GM18507 (cell line): ENCODE data around the gene POU2AF3.
"Not testable (repeated sequence)": the region's sequence is repeated elsewhere in the genome, so short reads cannot be mapped to it uniquely, and the experiment has no call there.

Experiments
- DNase-seq: peaks from one replicate; pipeline ENCODE4 v3.0.0; 2011; ENCODE audit warnings: low read depth; ENCODE audit not compliant: insufficient read length; ENCODE audit errors: extremely low spot score
- FAIRE-seq: peaks from 2 replicates; lab custom pipeline; 2011; peaks lifted over from hg19 to GRCh38; lab: Jason Lieb, UNC

The POU2AF3 gene, protein sequence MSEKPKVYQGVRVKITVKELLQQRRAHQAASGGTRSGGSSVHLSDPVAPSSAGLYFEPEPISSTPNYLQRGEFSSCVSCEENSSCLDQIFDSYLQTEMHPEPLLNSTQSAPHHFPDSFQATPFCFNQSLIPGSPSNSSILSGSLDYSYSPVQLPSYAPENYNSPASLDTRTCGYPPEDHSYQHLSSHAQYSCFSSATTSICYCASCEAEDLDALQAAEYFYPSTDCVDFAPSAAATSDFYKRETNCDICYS

DNA sequence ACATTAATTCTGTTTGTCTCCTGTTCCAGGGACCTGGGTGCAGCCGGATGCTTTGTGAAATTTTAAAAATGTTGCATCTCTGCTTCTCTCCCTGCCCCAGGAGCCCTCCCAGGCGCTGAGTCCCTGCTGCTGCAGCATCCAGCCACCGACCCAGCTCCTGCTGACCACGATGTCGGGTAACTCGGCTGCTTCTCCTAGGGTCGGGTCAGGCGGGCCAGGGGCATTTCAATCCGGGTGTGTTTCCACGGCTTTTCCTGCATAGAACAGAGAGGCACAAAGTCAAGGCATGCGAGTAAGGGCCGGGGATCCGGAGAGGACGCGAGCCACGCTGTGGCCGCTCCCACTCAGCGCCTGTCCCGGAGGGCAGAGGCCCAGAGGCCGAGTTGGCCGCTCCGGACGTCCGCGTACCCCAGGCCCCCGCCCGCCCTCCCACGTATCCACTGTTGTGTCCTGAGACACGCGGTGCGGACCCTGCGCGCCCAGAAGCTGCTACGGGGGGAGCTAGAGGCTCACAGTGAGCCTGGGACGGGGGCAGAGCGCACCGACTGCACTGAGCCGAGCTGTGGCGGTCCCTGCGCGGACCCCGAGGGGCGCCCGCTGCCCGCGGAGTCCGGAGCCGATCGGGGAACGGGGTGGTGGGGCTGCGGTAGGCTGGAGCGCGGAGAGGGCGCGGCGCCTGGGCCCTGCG is at the start of gene POU2AF3:
Gene POU2AF3, plus strand, starts transcription at position 134 of the 688 bp plus-strand sequence. Its CDS starts 36 bp downstream, at position 170.
- DNase-seq (no peak), FAIRE-seq (no peak)

DNA sequence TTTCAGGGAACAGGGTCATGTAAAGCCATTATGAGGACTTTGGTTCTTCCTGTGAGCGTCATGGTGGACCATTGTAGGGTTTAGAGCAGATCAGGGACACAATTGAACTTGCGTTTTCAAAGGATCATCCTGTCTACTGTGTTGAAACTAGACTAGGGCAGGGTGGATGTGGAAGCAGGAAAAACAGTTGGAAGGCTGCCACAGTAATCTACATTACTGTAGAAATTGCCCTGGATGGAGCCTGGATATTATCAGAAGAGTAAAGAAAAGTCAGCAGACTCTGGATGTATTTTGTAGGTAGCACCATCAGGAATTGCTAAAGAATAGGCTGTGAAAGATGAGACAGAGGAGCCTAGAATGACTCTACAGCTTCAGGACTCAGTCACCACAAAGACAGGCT is 47.4 kb upstream of the POU2AF3 start:
- DNase-seq (no peak), FAIRE-seq (no peak)

DNA sequence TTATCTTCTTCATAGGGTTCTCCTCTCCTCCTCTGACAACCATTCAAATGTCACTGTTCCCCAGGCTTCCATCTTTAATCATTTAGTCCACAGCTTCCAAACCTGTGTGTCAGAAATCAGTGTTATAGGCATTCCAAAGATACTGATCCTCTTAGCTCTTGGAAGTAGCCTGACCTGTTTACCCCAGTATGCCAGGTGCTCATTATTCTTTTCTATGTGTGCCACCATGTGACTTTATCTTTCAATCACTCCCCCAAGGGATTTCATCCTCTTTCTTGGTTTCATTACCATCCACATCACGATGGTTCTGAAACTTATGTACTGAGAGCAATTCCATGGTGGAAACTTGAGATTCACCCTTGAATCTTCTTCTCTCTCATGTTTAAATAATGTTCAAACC is 45.2 kb upstream of the POU2AF3 start:
- no peak for FAIRE-seq

DNA sequence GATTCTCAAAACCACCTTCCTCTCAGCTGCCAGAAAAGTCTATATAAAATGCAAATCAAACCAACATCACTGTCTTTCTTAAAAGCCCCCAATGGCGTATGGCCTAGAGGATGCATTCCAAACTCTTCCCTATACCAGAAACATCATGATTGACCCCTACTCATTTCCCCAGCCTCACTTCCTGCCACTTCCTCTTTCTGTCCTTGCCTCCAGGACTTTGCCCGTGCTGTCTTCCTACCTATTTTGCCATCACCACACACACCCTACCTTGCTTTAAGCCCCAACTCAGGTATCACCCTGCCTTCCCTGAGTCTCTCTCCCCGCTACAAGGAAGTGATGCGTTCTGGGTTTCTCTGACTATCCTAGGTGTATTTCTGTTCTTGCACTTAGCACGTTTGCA is 44.7 kb upstream of the POU2AF3 start:
- no peak for FAIRE-seq
- DNase-seq: no peak

More for the DNA sequence above, 45.2 kb upstream of the POU2AF3 start:
- no peak for DNase-seq

DNA sequence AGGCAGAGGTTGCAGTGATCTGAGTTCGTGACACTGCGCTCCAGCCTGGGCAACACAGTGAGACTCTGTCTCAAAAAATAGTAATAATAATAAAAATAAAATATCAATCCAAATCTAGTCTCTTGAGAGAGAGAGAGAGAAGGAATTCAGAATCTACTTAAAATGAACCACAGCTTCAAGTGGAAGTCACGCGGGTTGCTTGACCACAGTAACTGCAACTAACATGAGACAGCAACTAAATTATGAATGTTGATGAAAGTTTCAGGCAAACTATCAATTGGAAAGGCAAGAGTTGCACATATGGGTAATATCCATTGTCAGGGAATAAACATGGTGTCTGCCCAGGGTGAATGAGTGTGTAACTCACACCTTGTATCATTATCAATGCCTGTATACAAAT is 40.3 kb upstream of the POU2AF3 start:
- FAIRE-seq (no peak), DNase-seq (no peak)

DNA sequence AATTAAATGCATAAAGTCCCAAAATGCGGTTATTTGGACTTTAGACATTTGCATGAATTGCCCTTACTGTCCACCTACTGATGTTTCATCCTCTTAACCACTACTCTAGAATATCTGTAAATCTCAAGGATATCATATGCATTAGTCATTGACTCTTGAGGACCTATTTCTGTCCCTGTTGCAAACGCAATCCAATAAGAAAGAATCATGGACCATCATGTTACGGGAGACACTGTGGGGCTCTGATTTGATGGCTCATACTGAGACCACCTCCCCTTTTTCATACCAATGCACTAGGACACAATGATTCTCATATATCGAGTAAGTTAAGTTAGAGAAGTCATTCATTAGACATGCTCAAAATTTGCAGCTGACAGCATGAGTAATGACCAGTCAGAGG is 38.5 kb upstream of the POU2AF3 start:
- FAIRE-seq: no peak
- no peak for DNase-seq

DNA sequence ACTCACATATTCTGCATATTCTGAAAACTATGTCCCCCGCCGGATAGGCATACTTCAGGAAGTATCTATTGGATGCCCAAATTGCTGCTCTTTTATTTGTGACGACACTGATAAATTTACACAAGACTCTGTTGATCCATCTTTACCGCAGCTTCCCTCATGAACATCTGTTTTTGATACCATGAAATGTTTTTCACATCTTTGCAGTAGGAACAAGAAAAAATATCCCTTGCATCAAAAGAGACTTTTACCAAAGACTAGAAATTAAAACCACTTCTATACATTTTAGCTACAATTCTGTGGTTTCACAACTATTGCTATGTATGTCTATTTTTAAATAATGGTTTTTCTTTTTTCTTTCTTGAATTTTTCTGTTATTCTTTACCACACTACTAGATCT is 37.5 kb upstream of the POU2AF3 start:
- FAIRE-seq (peak; percentile 9), DNase-seq (no peak)

DNA sequence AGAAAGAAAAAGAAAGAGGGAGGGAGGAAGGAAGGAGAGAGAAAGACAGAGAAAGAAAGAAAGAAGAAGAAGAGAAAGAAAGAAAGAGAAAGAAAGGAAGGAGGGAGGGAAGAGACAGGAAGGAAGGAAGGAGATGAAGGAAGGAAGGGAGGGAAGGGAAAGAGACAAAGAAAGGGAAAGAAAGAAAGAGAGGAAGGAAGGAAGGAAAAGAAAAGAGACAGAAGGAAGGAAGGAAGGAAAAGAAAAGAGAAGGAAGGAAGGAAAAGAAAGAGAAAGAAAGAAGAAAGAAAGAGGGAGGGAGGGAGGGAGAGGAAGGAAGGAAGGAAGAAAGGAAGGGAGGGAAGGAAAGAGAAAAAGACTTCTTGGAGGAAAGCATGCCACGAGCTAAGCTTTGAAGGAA is 33.7 kb upstream of the POU2AF3 start:
- no peak for FAIRE-seq

DNA sequence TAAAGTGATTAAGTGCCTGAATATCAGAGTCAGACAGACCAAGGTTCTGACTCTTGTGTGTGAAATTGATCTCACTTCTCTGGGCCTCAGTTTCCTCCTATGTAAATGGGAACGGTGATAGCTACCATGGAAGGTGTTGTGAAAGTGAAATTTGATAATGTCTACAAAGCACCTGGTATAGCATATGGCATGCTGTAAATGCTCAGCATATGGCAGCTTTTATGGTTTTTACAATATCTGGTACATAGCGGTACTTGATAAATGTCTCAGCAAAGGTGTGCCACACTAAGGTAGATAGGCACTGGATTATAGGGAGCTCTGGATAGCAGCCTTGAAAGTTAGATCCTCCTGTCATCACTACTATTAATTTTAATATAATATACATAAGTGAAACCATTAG is 32.9 kb upstream of the POU2AF3 start:
- no peak for FAIRE-seq
- DNase-seq: no peak

More for the DNA sequence above, 33.7 kb upstream of the POU2AF3 start:
- no peak for DNase-seq

DNA sequence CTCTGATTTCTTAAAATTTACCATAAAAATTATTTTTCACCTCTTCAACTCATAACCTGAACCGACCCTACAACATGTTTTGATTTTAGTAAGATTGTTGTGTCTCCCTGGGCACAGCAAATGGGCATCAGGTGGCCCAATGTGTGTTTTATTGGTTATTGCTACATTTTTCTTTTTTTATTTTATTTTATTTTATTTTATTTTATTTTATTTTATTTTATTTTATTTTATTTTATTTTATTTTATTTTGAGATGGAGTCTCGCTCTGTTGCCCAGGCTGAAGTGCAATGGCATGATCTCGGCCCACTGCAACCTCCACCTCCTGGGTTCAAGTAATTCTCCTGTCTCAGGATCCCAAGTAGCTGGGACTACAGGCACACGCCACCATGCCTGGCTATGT is 30.0 kb upstream of the POU2AF3 start:
- FAIRE-seq: not testable (repeated sequence)

DNA sequence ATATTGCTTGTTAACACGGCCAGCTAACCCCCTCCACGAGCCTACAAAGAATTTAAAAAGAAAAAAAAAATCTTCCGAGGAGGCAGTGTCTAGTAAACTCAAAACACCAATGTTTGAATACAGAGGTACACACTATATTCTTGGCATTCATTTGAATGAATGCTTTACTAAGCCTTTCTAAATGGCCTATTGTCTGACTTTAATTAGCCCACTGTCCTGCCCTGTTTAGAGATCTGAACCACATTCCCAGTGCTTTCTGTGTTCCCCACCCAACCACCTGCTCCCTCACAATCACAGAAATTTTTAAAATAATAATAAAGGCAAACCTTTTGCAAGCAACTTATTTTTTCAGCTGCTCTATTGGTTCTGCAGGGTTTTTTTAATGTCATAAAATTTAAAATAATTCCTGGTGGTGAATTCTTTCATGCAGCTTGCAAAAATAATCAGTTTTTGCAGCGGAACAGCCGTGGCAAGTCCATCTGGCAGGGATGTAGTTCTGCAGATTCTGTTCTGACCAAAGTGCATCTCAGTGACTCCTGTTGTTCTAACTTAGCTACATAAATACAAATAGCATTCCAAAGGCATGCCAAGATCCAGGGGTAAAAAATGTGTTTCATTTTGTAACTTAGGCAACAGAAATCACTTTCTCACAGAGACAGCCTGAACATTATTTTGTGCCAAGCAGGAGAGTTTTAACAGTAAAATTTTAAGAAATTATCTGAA is 29.0 kb upstream of the POU2AF3 start:
- DNase-seq: no peak
- no peak for FAIRE-seq

More for the DNA sequence above, 30.0 kb upstream of the POU2AF3 start:
- DNase-seq: not testable (repeated sequence)

DNA sequence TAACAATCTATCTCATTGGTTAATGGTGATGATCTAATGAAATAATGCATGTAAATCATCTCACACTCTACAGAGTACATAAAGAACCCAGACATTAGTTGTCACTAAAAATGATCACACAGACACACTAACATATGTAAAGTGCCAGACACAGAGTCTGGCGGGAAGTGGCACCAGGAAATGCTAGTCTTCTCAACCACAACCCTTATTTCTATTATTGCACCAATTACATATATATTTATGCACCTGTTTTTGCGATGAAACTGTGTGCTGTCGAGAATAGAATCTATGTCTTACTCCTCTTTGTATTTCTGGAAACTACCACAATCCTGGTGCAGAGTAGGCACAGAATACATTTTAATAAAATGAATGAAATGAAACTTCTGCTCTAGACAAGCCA is 25.9 kb upstream of the POU2AF3 start:
- FAIRE-seq: no peak

DNA sequence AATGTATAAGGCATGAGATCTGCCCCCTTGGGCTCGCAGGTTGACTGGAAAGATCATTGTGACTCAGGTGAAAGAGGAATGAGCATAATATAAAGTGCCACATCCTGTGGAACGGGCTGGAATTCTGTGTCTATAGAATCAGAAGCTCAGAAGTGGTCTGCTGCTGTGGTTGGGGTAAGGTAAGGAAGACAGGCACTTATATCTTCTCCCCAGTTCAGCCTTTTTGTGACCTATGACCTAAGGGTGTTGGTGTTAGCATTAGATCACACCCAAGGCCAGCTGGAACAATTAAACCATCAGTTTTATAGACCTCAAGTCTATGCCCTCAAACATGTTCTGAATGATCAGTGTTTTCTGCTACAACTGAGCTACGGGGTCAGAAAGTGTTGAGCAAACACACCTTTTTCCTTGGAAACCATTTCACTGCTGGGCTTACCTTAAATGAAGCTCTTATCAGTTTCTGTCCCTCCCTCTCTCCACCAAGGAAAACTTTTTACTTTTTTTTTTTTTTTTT is 15.7 kb upstream of the POU2AF3 start:
- DNase-seq (no peak), FAIRE-seq (no peak)

More for the DNA sequence above, 25.9 kb upstream of the POU2AF3 start:
- DNase-seq: no peak

DNA sequence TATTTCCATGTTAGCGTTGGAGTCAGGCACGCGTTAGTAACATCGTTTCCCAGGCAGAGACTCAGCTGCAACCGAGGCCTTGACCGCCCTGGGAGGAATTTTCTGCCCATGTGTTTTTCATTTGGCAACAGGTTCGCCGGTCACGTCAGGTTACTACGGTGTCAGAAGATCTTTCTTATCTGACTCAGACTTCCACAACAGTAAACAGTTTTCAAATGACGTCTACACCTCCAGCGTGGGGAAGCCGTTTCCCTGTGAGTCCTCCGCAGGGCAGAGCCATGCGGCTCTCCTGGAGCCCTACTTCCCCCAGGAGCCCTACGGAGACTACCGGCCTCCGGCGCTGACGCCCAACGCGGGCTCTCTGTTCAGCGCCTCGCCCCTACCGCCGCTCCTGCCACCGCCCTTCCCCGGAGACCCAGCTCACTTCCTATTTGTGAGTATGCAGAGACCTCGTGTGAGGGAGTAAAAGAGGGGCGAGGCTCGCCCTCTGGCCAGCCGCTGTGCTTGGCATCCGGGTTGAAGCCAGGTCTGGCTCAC is 14.3 kb upstream of the POU2AF3 start:
- DNase-seq: no peak
- no peak for FAIRE-seq

DNA sequence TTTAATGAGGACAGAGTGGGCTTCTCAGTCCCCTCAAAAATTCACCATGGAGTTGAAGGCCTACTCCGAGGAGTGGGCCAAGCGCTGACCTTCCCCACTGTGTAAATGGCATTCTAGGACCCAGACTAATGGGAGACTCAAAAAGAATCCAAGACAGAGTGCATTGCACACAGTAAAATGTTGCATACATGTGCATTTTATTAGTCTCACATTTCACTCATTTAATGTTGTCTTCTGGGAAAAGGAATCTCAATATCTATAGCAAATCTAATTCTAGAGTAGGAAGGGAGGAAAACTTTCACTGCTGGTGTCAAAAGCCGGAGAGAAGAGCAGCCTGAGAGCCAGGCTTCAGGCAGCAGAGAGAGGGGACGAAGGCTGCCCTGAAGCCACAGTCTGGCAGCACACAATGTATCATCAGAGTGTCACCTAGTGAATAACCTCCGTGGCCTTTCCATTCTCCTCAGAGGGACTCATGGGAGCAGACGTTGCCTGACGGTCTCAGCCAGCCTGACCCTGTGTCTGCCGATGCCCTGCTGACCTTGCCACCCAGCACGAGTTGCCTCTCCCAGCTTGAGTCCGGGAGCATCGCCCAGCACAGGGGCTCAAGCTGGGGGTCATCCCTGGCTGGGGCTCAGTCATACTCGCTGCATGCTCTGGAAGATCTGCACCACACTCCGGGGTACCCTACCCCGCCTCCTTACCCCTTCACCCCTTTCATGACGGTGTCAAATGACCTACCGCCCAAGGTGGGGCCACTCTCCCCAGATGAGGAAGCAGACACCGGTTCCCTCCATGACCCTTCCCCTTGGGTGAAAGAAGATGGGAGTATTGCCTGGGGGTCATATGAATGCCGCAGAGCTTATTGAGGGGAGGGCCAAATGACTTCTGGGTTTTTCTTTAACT is 12.9 kb upstream of the POU2AF3 start:
- no peak for DNase-seq
- FAIRE-seq: no peak

DNA sequence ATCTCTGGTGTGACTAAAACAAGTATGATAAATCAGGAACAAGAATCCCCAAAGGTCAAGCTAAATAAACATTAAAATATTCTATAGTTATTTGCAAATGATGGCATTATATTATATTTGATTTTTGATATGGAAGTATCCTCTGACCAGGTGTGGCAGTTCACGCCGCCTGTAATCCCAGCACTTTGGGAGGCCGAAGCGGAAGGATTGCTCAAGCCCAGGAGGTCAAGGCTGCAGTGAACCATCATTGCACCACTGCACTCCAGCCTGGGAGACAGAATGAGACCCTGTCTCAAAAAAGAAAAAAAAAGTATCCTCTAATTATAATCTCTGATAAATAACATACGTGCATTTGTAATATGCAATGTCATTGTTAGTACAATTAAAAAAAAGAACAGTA is 6.6 kb upstream of the POU2AF3 start:
- no peak for DNase-seq
- FAIRE-seq: no peak

DNA sequence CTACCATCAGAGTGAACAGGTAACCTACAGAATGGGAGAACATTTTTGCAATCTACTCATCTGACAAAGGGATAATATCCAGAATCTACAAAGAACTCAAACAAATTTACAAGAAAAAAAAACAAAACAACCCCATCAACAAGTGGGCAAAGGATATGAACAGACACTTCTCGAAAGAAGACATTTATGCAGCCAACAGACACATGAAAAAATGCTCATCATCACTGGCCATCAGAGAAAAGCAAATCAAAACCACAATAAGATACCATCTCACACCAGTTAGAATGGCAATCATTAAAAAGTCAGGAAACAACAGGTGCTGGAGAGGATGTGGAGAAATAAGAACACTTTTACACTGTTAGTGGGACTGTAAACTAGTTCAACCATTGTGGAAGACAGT is 5.9 kb upstream of the POU2AF3 start:
- FAIRE-seq: not testable (repeated sequence)

DNA sequence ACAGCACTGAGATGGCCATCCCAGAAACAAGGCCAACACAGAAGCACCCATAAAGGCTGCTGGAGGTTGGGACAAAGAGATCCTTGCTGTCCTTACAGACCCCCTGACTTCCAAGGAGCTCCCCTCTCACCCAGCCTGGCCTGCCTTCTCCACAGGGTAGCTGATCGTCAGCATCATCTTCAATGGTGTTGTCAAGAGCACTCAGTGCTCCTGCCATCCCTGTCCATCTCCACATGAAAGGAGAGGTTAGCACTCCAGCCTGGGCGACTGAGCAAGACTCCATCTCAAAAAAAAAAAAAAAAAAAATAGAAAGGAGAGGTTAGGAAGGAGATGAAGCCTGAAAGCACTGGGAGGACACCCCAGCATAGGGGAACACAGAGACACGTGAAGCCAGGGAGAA is 2.1 kb upstream of the POU2AF3 start:
- no peak for DNase-seq
- no peak for FAIRE-seq

More for the DNA sequence above, 5.9 kb upstream of the POU2AF3 start:
- not testable (repeated sequence) for DNase-seq

DNA sequence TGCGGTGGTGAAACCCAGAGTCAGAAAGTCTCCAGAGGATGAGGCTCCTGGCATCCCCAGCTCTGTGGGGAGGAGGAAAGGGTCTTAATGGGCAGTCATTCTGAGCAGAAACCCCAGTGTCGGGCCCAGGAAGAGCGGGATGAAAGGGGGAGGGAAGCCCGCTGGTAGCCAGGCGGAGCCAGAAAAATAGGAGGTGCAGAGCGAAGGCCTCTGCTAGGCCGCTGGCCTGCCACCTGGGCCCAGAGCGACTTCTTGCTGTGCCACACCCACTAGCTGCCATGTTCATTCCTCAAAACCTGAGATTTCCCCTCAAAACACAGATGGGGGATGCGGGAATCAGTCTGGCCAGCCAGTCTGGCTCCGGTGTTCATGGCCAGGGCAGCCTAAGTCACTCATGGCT is 650 bp upstream of the POU2AF3 start:
- FAIRE-seq: no peak
- DNase-seq: no peak
